Natural killer cell (primary cell): Measurements from ENCODE around the gene CDH24. TPM values are rescaled to one million over a fixed set of nuclear protein-coding genes. Genes with fewer than 3 reads are reported as not detected.

ENCODE experiments used
- ATAC-seq, 3 donors: fragments of 150-1000 bp in 2 of 3; fragments of 200-7000 bp in 1 of 3; cut with Tn5 transposase; 1 replicate in 1 of 3; 2 replicates in 2 of 3; pipeline ENCODE4 v1.10.0; 2021; ENCODE audit warnings: mild to moderate bottlenecking in 2 of 3, moderate library complexity in 2 of 3
- DNase-seq, 2 donors: peaks; one replicate each; pipeline versions ENCODE4 v3.0.0 to v3.0.0-alpha.2; 2013 to 2021; ENCODE audit warnings: mixed read lengths in 1 of 2
- H3K27ac ChIP-seq: one replicate; pipeline ENCODE4 v1.5.1; 2013; ENCODE audit warnings: mild to moderate bottlenecking, low read length
- H3K27me3 ChIP-seq: one replicate; pipeline ENCODE4 v1.6.1; 2013; ENCODE audit warnings: low read length; ENCODE audit not compliant: control insufficient read depth, insufficient read depth
- H3K36me3 ChIP-seq: one replicate; pipeline ENCODE4 v1.6.1; 2013; ENCODE audit warnings: low read length; ENCODE audit not compliant: control insufficient read depth, insufficient read depth
- H3K4me1 ChIP-seq: one replicate; pipeline ENCODE4 v1.6.1; 2013; ENCODE audit warnings: low read length; ENCODE audit not compliant: control insufficient read depth, insufficient read depth
- H3K4me3 ChIP-seq: one replicate; pipeline ENCODE4 v1.5.1; 2013; ENCODE audit warnings: low read length
- H3K9me3 ChIP-seq: one replicate; pipeline ENCODE4 v1.6.1; 2013; ENCODE audit warnings: low read length; ENCODE audit not compliant: control insufficient read depth, insufficient read depth
- H3K27ac Mint-ChIP-seq, 2 donors: one replicate each; pipeline ENCODE4 v1.8.0; 2022; ENCODE audit warnings: mild to moderate bottlenecking in 2 of 2, mixed read lengths in 2 of 2, moderate library complexity in 1 of 2
- H3K27me3 Mint-ChIP-seq, 2 donors: one replicate each; pipeline ENCODE4 v1.8.0; 2022; ENCODE audit warnings: low read depth in 2 of 2, mixed read lengths in 2 of 2
- H3K36me3 Mint-ChIP-seq: one replicate; pipeline ENCODE4 v1.8.0; 2022; ENCODE audit warnings: mixed read lengths
- H3K4me1 Mint-ChIP-seq, 2 donors: one replicate each; pipeline ENCODE4 v1.8.0; 2022; ENCODE audit warnings: mixed read lengths in 2 of 2
- H3K4me3 Mint-ChIP-seq: one replicate; pipeline ENCODE4 v1.8.0; 2022; ENCODE audit warnings: mild to moderate bottlenecking, moderate library complexity, mixed read lengths
- H3K9me3 Mint-ChIP-seq, 2 donors: one replicate each; pipeline ENCODE4 v1.8.0; 2022; ENCODE audit warnings: mixed read lengths in 2 of 2
- CTCF ChIP-seq: fragments of 200-600 bp; IDR thresholded peaks from one replicate; pipeline ENCODE4 v1.8.0; 2022; ENCODE audit warnings: antibody characterized with exemption
- WGBS: methylation state at CpG from one replicate; pipeline ENCODE4 v1.1.7; 2013; ENCODE audit warnings: missing lambda C conversion rate; ENCODE audit not compliant: insufficient coverage; 5-methylcytosine and 5-hydroxymethylcytosine counted together
- intact Hi-C: fragments of 100-400 bp; cut with micrococcal nuclease; formaldehyde crosslinking; loops from one replicate; pipeline ENCODE4 v1.14.2; 2022
- total RNA-seq, 4 donors: library from RNA; stranded (reverse); fragments of 120-200 nt in 1 of 4; gene quantifications; one replicate each; pipeline versions ENCODE4 v1.2.3 to v1.2.4, GENCODE V29; 2013 to 2022

The CDH24 gene
- total RNA-seq, 3 donors from 2014 or later (not counting 1 experiment from before 2014, with no cell fraction given): 1.9 to 4.9 (median 2.8) TPM

- no peak for ATAC-seq
- Mint-ChIP-seq H3K27me3 (peaks cover 0 to 6% of the 10 kb centered on the region in 2 donors), H3K4me1 (peaks cover 0 to 5% of the 10 kb centered on the region in 2 donors), H3K4me3 (no peak overlapping the region), H3K36me3 (no peaks in the 10 kb centered on the region), H3K27ac (no peak overlapping the region), H3K9me3 (no peaks in the 10 kb centered on the region)
- Histone ChIP-seq H3K27ac (no peak overlapping the region), H3K36me3 (no peaks in the 10 kb centered on the region), H3K4me1 (no peaks in the 10 kb centered on the region), H3K27me3 (no peaks in the 10 kb centered on the region), H3K4me3 (no peak overlapping the region), H3K9me3 (no peaks in the 10 kb centered on the region)
- no peak for TF ChIP-seq CTCF
- intact Hi-C loops: no loop called here
- no peak for DNase-seq
- 93% methylated on average over 8 of the region's 8 CpGs for WGBS
Measured at GRCh38 chr14:23044840-23045239, 12.5 kb downstream of the CDH24 start.

- Histone ChIP-seq H3K4me1 (no peaks in the 10 kb centered on the region), H3K9me3 (no peaks in the 10 kb centered on the region), H3K27ac (no peak overlapping the region), H3K27me3 (no peaks in the 10 kb centered on the region), H3K4me3 (no peak overlapping the region), H3K36me3 (no peaks in the 10 kb centered on the region)
- no peak for TF ChIP-seq CTCF
- DNase-seq: no peak
- H3K4me1 Mint-ChIP-seq: peaks cover 0 to 5% of the 10 kb centered on the region in 2 donors
- no peak for ATAC-seq
- no peak overlapping the region for H3K27ac Mint-ChIP-seq
- no peaks in the 10 kb centered on the region for H3K36me3 Mint-ChIP-seq
- WGBS: 100% methylated on average over 3 of the region's 3 CpGs
- intact Hi-C loops: no loop called here
- peaks cover 0 to 6% of the 10 kb centered on the region in 2 donors for H3K27me3 Mint-ChIP-seq
- H3K4me3 Mint-ChIP-seq: no peak overlapping the region
- no peaks in the 10 kb centered on the region for H3K9me3 Mint-ChIP-seq
Measured at GRCh38 chr14:23043754-23044153, 13.6 kb downstream of the CDH24 start.

- Histone ChIP-seq H3K4me3 (no peak overlapping the region), H3K27me3 (no peaks in the 10 kb centered on the region), H3K4me1 (no peaks in the 10 kb centered on the region), H3K27ac (no peak overlapping the region), H3K9me3 (no peaks in the 10 kb centered on the region), H3K36me3 (no peaks in the 10 kb centered on the region)
- H3K27me3 Mint-ChIP-seq: peaks cover 0 to 6% of the 10 kb centered on the region in 2 donors
- no peaks in the 10 kb centered on the region for H3K9me3 Mint-ChIP-seq
- no peak for DNase-seq
- H3K4me3 Mint-ChIP-seq: no peak overlapping the region
- intact Hi-C loops: no loop called here
- H3K4me1 Mint-ChIP-seq: peaks cover 0 to 5% of the 10 kb centered on the region in 2 donors
- H3K27ac Mint-ChIP-seq: no peak overlapping the region
- 90% methylated on average over 6 of the region's 6 CpGs for WGBS
- no peak for TF ChIP-seq CTCF
- peak in 1 of 3 donors; percentile 4 for ATAC-seq
- no peaks in the 10 kb centered on the region for H3K36me3 Mint-ChIP-seq
Measured at GRCh38 chr14:23043145-23043544, 14.2 kb downstream of the CDH24 start.
